Superior temporal gyrus (tissue), 1 donor: ENCODE results near the gene HADHA.
A peak's percentile ranks its signal among the peaks of the same experiment; 100 is the strongest.

Source experiments
- DNase-seq: peaks from one replicate; pipeline ENCODE4 v3.0.0-alpha.2; 2016; ENCODE audit errors: extremely low spot score

Gene HADHA

DNA sequence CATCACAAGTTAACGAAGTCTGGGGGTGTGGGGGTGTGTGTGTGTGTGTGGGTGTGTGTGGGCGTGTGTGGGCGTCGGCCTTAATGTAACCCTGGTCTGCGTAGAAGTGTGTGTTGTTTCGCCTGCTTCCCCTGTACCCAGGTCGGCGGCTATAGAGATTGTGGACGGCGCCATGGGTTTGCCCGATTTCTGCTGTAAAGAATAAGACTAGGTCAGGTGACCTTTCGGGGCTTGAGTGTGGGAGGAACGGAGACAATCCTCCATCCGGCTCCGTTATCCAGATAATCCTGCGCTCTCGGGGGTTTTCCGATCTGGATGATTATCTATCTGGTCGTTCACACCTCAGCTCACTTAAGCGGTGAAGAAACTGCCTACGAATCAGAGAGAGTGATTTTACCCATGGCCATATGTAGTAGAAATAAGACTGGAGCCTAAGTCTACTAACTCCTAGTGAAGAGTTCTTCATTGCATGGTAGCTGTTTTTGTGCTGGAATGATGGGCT lies 850 bp upstream of the HADHA start:
- DNase-seq = peak; percentile 64

DNA sequence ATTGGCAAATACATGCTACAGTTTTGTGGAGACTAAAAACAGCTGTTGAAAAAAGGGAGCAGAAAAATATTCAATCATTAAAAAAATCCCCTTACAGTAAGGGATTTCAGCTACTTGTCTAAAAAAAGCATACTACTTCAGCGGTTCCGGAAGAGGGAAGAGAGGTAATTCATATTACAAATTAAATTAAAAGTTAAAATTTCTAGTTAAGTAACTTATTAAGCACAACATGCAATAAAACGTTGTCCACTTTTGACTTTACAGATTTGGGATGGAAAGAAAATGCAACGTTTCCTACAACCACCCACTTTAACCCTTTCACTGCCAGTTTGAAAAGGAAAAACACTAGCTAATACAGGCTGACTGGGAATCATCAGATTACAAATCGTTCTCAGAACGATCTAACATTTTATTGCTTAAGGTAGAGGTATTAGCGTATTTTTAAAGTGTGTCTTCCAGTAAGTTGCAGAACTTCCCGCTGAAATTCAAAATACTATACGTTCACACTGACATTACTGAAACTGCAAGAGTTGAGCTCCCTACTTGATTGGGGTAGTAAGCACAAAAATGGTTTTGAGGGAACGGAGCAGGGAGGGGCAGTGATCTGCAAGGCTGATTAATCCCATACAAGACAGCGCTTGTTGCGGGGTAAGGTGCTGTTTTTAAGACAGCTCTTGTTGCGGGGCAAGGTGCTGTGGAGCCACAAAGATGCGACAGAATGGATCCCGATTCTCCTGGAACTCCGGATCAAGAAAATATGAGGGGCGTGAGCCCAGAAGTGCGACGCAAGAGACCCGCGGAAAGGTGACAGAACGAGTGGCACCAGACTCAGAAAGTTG lies 743 bp downstream of the HADHA start:
- DNase-seq = peak; percentile 67

DNA sequence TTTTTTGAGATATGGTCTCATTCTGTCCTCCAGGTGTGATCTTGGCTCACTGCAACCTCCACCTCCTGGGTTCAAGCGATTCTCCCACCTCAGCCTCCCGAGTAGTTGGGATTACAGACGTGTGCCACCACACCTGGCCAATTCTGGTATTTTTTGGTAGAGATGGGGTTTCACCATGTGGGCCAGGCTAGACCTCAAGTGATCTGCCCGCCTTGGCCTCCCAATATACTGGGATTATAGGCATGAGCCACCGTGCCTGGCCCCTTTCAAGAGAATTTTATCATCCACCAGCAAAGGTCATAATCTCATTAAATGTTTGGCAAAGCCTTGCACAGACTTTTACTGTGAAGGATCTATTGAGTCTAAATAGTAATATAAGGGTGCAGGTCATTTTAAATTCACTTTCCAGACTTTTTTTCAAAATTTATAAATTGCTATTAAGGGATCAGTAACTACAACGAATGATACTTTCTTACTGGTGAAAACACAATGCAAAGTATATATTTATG lies 2.5 kb downstream of the HADHA start:
- DNase-seq = no peak

DNA sequence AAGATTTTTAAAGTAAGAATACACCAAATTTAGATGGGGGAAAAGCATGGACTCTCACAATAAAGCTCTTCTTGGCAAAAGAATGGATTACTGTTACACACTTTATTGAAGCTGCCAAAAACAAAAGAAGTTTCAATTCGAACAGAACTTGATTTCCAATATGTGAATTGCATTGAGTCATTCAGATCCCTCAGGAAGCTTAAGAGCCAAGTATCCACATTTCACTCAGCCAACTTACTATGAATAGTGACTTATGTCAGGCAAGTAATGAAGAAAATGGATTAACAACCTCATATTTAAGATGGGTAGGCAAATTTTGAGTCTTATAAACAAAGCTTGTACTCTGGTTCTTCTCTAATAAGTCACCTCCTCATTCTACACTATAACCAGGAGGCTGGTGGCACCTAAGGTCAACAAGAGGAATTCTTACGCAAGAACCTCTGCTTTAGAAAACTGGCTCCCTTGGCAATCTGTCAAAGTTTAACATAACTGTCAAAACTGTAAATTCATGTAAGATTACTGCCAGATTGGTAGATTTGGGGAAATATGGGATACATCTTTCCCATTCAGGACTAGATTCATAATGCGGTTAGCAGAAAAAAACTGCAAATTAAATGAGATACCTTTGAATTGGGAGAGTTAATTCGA lies 6.0 kb downstream of the HADHA start:
- no peak for DNase-seq

DNA sequence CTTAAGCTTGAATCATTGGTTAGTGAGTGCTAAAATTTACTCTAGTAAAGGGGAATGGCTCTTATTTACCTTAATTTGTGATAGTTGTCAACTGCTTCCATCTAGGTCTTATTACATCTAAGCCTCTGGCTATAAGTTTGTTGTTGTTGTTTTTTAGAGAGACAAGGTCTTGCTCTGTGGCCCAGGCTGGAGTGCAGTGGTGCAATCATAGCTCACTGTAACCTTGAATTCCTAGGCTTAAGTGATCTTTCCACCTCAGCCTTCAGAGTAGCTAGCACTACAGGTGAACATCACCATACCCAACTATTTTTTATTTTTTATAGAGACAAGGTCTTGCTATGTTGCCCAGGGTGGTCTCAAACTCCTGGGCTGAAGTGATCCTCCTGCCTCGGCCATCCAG lies 6.6 kb downstream of the HADHA start:
- no peak for DNase-seq

DNA sequence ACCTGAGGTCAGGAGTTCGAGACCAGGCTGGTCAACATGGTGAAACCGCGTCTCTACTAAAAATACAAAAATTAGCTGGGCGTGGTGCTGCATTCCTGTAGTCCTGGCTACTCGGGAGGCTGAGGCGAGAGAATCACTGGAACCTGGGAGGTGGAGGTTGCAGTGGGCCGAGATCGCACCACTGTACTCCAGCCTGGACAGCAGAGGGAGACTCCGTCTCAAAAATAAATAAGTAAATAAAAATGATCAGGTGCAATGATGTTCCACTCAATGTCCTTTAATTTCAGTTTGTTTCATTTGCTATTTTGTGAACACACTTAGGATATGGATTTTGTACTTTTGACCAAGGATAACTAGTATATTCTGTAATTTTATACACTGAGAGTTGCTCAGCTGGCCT lies 9.3 kb downstream of the HADHA start:
- no peak for DNase-seq

DNA sequence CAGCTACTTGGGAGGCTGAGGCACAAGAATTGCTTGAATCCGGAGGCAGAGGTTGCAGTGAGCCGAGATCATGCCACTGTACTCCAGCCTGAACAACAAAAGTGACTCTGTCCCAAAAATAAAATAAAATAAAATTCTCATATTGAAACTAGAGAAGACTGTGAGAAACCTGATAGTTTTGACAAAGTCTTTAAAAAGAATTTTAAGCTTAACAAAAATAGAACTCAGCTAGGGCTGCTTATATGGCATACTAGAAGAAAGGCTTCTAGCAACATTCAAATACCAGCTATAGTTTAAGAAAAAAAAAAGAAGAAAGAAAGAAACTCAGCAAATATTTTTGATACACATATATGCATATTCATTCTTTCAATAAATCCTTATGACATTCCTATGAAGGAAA lies 13.6 kb downstream of the HADHA start:
- DNase-seq = no peak

DNA sequence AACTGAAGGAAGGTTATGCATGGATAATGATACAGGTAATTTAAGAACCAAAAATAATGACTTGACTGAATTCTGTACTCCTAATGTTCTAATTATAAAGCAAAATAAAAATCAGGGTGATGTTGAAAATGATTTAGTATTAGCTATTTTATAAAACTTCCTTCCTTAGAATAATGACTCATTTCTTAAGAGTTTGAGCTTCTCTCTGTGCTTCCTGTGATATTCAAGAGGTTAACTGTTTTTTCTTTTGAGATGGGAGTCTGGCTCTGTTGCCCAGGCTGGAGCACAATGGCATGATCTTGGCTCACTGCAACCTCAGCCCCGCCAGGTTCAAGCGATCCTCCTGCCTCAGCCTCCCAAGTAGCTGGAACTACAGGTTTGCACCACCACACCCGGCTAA lies 14.8 kb downstream of the HADHA start:
- no peak for DNase-seq

DNA sequence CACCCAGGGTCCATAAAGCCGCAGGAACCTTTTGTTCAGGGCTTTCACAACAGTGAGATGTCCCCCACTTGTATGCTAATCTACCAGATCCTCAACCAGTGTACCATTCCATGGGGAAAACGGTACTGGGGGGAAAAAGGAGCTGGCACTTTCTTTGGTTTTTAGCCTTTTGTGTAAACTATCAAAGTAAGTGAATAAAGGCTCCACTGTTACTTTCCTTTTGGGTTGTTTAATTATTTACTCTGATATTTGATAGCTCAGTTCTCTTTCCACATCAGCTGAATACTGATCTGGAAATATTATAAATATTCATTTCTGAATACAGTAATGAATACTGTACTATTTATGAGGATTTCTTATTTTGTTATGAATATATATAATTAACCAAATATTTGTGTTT lies 20.3 kb downstream of the HADHA start:
- DNase-seq = no peak

DNA sequence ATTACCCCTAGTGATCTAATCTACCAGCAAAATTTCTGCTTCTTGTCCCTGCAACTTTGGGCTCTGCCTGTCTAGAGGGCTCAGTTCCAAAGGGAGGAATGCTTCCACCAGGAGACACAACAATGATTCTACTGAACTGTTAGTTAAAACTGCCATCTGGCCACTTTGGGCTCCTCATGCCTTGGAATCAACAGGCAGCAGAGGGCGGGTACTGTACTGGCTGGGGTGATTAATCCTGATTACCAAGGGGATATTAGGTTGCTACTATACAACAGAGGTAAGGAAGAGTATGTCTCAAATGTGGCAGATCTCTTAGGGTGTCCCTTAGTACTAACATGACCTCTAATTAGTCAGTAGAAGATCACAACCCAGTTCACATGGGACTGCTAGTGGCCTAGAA lies 21.4 kb downstream of the HADHA start:
- no peak for DNase-seq

DNA sequence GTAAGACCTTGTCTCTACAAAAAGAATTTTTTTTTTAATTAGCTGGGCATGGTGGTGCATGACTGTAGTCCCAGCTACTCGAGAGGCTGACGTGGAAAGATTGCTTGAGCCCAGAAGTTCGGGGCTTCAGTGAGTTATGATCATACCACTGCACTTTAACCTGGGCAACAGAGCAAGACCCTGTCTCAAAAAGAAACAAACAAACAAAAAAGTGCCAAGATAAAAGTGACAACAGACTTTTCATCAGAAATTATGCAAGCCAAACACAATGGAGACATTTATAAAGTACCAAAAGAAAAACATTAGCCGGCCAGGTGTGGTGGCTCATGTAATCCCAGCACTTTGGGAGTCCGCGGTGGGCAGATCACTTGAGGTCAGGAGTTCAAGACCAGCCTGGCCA lies 26.7 kb downstream of the HADHA start:
- no peak for DNase-seq

DNA sequence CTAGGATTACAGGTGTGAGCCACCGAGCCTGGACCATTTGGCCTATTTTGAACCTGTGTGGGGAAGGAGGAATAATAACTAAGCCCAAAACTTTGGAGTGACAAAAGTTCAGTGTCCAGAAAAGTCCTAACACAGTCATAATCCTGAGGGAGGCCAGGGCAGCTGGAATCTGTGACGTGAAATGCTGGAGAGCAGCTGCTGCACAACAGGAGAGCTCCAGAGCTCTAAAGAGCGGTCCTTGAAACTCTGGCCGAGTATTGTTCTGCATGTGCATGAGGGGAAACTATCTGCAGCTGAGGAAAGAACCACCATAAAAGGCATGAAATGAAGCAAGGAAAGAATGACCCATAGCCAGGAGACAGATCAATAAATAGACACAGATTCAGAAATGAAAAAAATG lies 27.8 kb downstream of the HADHA start:
- DNase-seq = no peak

DNA sequence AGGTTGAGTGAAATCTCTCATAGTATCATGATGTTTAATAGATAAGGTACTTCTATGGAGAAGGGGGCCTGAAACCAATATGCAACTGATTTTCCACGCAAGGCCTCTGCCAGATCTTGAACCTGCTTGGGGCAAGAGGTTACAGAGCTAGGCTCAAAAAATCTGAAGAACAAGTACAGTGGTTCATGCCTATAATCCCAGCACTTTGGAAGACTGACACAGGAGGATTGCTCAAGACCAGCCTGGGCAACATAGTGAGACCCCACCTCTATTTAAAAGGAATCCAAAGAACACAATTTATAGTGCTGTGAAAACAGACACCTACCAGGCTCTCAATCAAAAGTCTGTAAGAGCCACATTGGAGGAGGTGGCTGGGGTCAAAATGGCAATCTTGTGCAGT lies 28.6 kb downstream of the HADHA start:
- DNase-seq = no peak

DNA sequence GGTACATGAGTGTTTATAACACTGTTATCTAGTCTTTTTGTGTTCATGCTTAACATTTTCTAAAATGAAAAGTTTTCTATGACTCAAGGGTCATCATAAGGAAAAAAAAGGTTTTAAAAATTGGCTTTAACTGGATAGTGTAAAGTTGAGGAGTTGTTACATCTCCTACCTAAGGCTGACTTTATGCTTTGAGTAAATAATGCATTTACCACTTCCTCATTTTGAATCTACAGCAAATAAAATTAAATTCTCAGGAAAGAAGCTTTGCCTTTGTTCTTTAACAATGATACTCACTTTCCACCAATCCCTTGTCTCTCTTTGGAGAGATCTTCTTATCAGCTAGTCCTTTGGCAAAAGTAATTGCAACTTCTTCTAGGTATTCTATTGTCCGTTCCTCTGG lies 29.7 kb downstream of the HADHA start:
- no peak for DNase-seq

DNA sequence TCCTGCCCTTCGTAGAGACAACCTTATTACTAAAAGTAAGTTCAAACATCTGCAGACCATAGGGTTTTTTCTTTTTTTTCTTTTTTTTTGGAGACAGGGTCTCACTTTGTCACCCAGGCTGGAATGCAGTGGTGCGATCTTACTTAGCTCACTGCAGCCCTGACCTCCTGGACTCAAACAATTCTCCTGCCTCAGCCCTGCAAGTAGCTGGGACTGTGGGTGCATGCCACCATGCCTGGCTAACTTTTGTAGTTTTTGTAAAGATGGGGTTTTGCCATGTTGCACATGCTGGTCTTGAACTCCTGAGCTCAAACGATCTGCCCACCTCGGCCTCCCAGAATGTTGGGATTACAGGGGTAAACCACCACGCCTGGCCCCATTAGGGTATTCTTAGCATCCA lies 32.4 kb downstream of the HADHA start:
- DNase-seq = no peak

DNA sequence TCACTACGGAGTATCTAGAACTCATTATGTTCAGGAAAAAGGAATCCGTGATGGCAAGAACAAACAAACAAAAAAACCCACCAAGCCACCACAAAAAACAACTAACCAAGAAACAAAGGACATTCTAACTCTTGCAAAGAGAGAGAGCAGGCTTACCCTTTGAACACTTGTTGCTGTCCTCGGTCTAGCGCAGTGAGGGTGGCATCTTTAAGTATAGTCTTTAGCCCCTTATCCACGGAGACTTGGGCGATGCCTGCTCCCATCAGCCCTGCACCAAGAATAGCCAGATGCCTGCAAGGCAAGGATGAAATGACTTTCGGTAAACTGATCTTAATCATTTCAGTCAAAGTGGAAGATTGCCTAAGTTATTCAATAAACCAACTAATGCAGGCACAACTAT lies 40.5 kb downstream of the HADHA start:
- DNase-seq = no peak

DNA sequence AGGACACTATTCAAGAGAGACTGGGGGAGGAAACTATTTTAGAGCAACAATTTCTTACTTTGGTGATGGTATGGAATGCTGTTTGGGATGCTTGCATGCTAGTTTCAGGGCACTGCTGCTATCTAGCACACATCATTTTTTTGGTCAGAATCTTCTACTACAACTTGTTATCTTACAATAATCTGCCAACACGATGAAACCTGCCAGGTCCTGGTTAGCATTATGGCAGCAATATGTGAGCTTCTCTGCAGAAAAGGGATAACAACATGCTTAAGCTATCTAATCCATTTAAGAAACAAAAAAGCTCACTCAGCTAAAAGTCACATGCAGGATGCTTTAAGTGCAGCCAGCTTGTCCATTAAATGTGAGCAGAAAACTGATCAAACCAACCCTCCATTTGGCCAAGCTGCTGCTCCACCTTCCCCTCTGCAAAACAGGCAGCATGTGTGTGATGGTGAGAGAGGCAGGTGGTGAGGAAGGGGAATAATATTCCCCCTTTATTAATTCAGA lies 41.4 kb downstream of the HADHA start:
- DNase-seq = no peak

DNA sequence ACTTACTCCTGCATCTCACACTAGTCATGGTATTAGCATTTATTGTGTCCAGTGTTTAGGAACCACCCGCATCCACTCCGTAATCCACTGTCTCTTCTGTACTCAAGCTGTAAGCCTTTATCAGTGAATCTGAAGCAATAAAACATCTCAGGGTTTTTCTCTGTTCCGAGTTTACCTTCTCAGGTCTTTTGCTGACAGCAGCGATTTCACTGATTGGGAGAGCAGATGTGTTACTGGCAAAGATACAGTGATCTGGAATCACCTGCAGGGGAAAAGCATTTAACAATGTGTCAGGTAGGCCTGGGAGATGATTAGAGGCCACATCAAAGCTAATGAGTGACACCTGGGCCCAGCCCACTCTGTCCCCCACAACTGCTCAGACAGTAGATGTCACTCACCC lies 46.9 kb downstream of the HADHA start:
- DNase-seq = no peak

DNA sequence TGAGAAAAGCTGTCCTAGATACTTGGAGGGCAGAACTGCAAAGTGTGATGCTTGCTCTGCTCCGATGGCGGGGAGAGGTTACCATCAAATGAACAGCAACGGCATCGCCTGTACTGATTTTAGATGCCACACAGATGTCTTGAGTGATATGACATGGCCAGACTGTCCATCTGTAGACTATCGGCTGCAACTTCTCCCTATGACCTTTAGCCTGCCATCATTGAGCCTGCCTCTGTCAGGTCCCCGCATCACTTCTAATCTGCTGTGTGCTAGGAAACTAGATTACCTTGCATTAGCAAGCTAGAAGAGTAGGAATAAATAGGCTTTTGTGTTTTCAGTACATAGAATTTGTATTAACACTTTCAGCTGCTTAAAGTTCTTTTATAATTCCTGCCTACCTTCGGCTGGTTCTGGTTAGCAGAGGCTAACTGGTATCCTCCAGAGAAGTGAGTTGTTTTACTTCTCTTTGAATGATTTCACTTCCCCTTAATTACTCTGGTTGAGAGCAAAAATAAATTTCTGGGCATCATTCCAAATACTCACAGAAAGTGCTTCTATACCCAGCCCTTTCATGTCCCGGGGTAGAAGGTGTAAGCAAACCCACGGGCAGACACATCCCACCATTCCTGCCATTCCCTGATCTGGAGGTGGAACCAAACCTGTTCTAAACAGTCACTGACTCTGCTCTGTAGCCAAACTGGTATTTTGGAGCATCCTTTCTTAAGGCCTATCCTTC lies 47.6 kb downstream of the HADHA start:
- DNase-seq = peak; percentile 50

DNA sequence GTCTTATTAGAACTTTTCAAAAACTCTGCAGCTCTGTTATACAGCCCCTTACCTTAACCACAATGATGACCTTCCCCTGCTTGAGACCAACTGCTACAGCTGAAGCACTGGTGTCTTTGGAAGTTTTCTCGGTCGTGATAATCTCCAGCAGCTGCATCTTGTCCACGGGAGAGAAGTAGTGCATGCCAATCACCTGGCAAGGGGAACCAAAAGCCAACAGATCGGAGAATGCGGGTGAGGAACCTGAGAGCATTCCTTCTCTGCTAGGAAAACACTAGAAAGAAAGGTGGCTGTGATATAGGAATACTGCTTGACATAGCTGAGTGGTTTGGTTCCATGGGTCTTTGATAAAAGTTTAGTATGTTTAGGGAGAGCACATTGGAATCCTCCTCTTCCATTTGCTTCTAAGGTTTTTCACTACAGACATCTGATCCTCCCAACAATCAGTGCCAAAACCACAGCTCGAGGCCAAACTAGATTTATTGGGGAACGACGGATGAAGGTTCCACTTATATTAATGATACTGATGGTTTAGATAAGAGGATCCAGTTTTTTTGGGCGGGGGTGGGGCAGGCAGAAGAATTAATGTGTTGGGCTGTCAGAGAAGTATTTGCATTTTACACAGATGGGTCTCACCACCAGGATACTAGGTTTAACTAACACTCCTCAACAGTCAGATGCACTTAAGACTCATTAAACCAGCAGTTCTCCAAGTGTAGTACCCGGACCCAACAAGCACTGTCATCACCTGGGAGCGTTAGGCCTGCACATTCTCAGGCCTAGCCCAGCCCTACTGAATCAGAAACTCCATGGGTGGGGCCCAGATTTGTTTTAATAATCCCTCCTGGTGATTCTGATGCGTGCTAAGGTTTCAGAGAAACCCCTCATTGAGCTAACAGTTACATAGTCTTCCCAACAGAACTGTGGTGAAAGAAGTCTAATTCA lies 49.1 kb downstream of the HADHA start:
- no peak for DNase-seq

DNA sequence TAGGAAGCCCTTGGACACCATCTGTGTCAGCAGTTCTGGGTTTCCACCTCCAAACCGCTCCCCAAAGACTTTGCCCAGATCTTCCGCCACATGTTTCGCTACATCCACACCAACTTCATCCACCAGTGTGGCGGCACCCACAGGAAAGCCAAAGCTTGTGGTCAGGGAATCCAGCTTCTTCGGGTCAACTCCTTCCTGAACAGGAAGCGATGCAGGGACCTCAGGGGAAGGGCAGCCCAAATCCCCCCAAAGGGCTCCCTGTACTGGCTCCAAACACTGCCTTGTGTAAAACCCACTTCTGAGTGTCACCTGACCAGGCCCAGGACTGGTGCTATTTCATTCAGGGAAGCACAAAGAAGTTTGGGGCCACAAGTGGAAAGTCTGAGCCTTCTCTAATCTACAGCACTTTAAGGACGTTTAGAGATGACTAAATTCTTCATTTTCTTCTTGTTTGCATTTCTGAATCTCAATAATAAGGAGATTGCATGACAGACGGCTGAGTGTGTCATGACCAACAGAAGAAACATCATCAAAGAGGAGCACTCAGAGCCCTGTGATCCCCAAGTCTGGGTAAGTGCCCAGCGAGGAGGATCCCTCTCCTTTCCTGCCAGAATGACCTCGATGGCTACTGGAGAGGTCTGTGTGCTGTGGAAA lies 50.7 kb downstream of the HADHA start:
- DNase-seq = no peak
